ENCODE results near the gene GNGT1.

GNGT1 gene

GRCh38 chr7:93933156-93933555, 26.8 kb downstream of the GNGT1 start:
- TF ChIP-seq JUND (IDR thresholded peaks at IDR 0.05; ENCODE audit: low read depth) = no peak
- no peak for DNase-seq (ENCODE audit: low read depth in 1 of 2, low spot score in 1 of 2)
- in situ Hi-C loops (cut with HindIII; ENCODE audit: low pct_unique_long_range_greater_than_20kb, low sequenced_read_pairs) = no loop called here

DNA sequence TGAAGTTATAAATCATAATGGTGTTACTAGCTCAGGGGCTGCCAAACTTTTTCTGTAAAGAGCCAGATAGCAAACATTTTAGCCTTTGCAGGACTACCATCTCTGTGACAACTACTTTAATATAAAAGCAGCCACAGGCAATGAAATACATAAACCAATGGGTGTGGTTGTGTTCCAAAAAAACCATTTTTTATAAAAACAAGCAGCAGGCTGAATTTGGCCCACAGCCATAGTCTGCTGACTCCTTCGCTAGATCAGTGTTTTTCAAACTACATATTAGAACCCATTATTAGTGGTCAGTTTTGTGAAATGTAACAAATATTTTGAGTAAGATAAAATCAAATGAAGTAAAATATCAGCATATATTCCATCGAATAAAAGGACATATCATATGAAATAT, 28.7 kb downstream of the GNGT1 start:
- TF ChIP-seq JUND (IDR thresholded peaks at IDR 0.05; ENCODE audit: low read depth) = no peak
- no peak for DNase-seq (ENCODE audit: low read depth in 1 of 2, low spot score in 1 of 2)
- in situ Hi-C loops (cut with HindIII; ENCODE audit: low pct_unique_long_range_greater_than_20kb, low sequenced_read_pairs) = no loop called here

GRCh38 chr7:93937818-93938217, 31.5 kb downstream of the GNGT1 start:
- no peak for DNase-seq (ENCODE audit: low read depth in 1 of 2, low spot score in 1 of 2)
- TF ChIP-seq JUND (IDR thresholded peaks at IDR 0.05; ENCODE audit: low read depth) = no peak
- in situ Hi-C loops (cut with HindIII; ENCODE audit: low pct_unique_long_range_greater_than_20kb, low sequenced_read_pairs) = no loop called here

DNA sequence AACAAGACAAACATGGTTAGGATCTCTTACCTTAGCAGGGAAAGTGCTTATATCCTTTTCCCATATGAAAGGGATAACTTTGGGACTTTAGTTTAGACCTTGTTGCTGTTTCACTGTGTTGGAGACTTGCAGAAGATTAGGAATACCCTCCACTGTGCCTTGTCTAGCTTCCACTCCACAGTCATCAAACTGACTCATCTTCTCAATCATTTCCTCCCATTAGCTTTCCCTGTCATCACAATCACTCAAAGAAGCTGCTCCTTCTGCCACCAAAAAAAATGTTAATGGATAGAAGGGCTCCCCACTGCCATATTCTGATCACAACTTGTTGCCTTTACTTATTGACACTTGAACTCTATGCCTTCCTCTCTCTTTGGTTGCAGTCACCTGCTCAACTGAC, 31.9 kb downstream of the GNGT1 start:
- TF ChIP-seq JUND (IDR thresholded peaks at IDR 0.05; ENCODE audit: low read depth) = no peak
- no peak for DNase-seq (ENCODE audit: low read depth in 1 of 2, low spot score in 1 of 2)
- in situ Hi-C loops (cut with HindIII; ENCODE audit: low pct_unique_long_range_greater_than_20kb, low sequenced_read_pairs) = no loop called here

DNA sequence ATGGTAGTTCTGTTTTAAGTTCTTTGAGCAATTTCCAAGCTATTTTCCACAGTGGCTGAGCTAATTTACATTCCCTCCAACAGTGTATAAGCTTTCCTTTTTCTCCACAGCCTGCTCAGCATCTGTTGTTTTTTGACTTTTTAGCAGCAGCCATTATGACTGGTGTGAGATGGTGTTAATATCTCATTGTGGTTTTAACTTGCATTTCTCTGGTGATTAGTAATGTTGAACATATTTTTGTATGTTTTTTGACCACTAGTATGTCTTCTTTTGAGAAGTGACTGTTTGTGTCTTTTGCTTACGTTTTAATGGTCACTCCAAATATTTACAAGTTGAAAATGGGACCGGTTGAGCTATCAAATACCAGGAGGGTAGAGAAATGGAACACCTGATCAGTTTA, 35.6 kb downstream of the GNGT1 start:
- TF ChIP-seq JUND (IDR thresholded peaks at IDR 0.05; ENCODE audit: low read depth) = no peak
- in situ Hi-C loops (cut with HindIII; ENCODE audit: low pct_unique_long_range_greater_than_20kb, low sequenced_read_pairs) = no loop called here
- no peak for DNase-seq (ENCODE audit: low read depth in 1 of 2, low spot score in 1 of 2)

DNA sequence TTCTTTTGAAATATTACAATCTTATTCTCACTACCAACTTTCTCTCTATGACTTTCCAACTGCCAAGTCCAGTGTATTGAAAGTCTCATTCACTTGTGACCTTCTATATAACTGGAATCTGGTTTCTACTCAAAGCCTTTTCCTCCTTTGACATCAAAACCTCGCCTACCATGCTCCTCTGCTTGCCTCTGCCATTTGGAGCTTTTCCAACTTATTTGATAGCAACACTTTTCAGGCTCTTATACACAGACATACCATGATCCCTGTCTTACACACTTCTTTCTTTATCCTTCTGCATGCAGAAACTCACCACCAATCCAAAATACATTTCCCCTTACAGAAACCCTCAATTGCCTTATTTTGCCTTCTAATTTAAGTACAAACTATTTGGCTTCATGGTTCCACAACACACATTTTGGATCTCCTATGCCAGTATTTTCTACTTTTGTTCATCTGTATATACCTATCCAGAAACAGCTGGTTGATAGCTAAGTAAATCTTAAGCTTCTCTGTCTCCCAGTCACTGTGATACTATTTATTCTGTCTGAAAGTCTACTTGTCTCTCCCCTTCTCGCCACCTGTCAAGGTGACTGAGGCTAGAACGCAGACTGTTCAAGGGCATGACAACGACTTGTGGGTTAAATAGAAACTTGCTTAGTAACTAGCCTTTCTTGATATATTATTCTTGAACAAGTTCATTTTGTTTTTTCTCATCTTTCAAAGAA, 37.6 kb downstream of the GNGT1 start:
- no peak for TF ChIP-seq JUND (IDR thresholded peaks at IDR 0.05; ENCODE audit: low read depth)
- in situ Hi-C loops (cut with HindIII; ENCODE audit: low pct_unique_long_range_greater_than_20kb, low sequenced_read_pairs) = no loop called here
- no peak for DNase-seq (ENCODE audit: low read depth in 1 of 2, low spot score in 1 of 2)

DNA sequence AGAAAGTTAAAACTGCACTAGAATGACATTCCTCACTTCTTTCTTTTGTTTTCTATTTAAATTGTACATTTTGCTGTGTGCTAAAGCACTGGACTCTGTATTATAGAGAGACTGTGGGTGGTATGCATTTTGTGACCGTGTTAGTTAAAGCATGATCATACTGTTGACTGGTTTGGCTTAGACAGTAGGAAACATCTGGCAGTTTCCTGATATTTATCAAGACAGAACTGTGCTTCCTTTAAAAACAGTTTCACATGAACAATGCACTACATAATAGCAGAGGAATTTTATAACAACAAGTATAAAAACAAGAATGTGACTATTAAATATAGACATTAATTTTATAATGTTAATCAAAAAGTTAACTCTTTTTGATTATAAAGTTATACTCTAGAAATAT, 38.3 kb downstream of the GNGT1 start:
- DNase-seq (ENCODE audit: low read depth in 1 of 2, low spot score in 1 of 2) = no peak
- no peak for TF ChIP-seq JUND (IDR thresholded peaks at IDR 0.05; ENCODE audit: low read depth)
- in situ Hi-C loops (cut with HindIII; ENCODE audit: low pct_unique_long_range_greater_than_20kb, low sequenced_read_pairs) = no loop called here

GRCh38 chr7:93945083-93945482, 38.7 kb downstream of the GNGT1 start:
- TF ChIP-seq JUND (IDR thresholded peaks at IDR 0.05; ENCODE audit: low read depth) = no peak
- in situ Hi-C loops (cut with HindIII; ENCODE audit: low pct_unique_long_range_greater_than_20kb, low sequenced_read_pairs) = no loop called here
- no peak for DNase-seq (ENCODE audit: low read depth in 1 of 2, low spot score in 1 of 2)

- no peak for TF ChIP-seq JUND (IDR thresholded peaks at IDR 0.05; ENCODE audit: low read depth)
- in situ Hi-C loops (cut with HindIII; ENCODE audit: low pct_unique_long_range_greater_than_20kb, low sequenced_read_pairs) = no loop called here
- no peak for DNase-seq (ENCODE audit: low read depth in 1 of 2, low spot score in 1 of 2)
These were observed 39.6 kb downstream of the GNGT1 start for GRCh38 chr7:93945756-93946535.

- TF ChIP-seq JUND (IDR thresholded peaks at IDR 0.05; ENCODE audit: low read depth) = no peak
- no peak for DNase-seq (ENCODE audit: low read depth in 1 of 2, low spot score in 1 of 2)
- in situ Hi-C loops (cut with HindIII; ENCODE audit: low pct_unique_long_range_greater_than_20kb, low sequenced_read_pairs) = no loop called here
These were observed 41.7 kb downstream of the GNGT1 start for GRCh38 chr7:93948106-93948505.

GRCh38 chr7:93948873-93949272, 42.5 kb downstream of the GNGT1 start:
- TF ChIP-seq JUND (IDR thresholded peaks at IDR 0.05; ENCODE audit: low read depth) = no peak
- DNase-seq (ENCODE audit: low read depth in 1 of 2, low spot score in 1 of 2) = no peak
- in situ Hi-C loops (cut with HindIII; ENCODE audit: low pct_unique_long_range_greater_than_20kb, low sequenced_read_pairs) = no loop called here

DNA sequence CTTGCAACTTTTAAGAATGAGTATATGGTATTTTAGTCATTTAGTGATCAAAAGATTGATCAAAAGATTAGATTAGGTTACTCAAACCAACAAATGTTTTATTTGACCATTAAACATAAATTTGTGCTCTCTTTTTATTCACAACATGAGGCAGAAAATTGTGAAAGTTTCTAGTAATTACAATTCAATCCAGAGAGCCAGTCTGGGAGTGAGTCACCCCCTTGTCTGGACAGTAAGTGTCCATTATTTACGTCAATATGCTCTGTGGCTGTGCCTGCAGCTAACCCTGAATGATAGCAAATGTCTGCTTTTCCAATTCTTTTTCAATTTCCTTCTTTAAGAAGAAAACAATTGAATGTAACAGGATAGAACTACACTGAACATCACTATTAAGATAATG, 43.1 kb downstream of the GNGT1 start:
- no peak for DNase-seq (ENCODE audit: low read depth in 1 of 2, low spot score in 1 of 2)
- no peak for TF ChIP-seq JUND (IDR thresholded peaks at IDR 0.05; ENCODE audit: low read depth)
- in situ Hi-C loops (cut with HindIII; ENCODE audit: low pct_unique_long_range_greater_than_20kb, low sequenced_read_pairs) = no loop called here

- TF ChIP-seq JUND (IDR thresholded peaks at IDR 0.05; ENCODE audit: low read depth) = no peak
- DNase-seq (ENCODE audit: low read depth in 1 of 2, low spot score in 1 of 2) = no peak
- in situ Hi-C loops (cut with HindIII; ENCODE audit: low pct_unique_long_range_greater_than_20kb, low sequenced_read_pairs) = no loop called here
These were observed 48.9 kb downstream of the GNGT1 start for GRCh38 chr7:93955304-93955703.
